ENCODE results near the gene CFAP77. TPM values are rescaled to one million over a fixed set of nuclear protein-coding genes. Genes with fewer than 3 reads are reported as not detected.

Gene CFAP77
- total and polyA plus RNA-seq, 4 donors: 0.38 TPM; not detected in 3

DNA sequence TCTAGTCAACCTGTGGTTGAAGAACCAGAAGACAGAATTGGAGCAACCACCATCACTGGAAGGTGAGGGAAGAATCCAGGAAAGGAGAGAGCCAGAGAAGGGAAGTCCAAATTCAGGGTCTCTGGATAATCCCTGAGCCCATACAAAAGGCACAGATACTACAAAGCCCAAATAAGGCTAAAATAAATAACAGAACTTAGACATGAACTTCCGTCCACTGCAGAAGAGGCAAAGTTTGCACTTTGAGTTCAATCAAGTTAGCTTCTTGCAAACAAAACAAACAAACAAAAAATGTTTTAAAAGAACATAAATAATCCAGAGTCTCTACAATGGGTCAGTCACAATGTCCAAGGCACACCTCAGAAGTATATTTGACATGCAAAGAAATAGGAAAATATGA lies 21.0 kb downstream of the CFAP77 start:
- ATAC-seq (ENCODE audit: low FRiP score) (no peak), DNase-seq (no peak)
- 28 to 41% methylated on average over 1 of the region's 1 CpG for WGBS, 2 donors
- no peak overlapping the region for H3K4me3 ChIP-seq (ENCODE audit: low read length in 2 of 2)
- intact Hi-C loops (cut with DNase I): no loop called here
- no peaks in the 10 kb centered on the region for H3K4me1 ChIP-seq (ENCODE audit: control insufficient read depth in 1 of 2, insufficient read depth in 2 of 2, low read length in 2 of 2)
- no peaks in the 10 kb centered on the region for H3K36me3 ChIP-seq (ENCODE audit: control insufficient read depth in 1 of 2, insufficient read depth in 2 of 2, low read length in 1 of 2)
- H3K9me3 ChIP-seq (ENCODE audit: control insufficient read depth, low read length): peaks cover 3% of the 10 kb centered on the region
- H3K27me3 ChIP-seq (ENCODE audit: control insufficient read depth in 1 of 2, insufficient read depth in 2 of 2, low read length in 1 of 2): peaks cover 0 to 2% of the 10 kb centered on the region in 2 donors
- no peak overlapping the region for H3K27ac ChIP-seq (ENCODE audit: low read depth in 1 of 2, low read length in 2 of 2)

GRCh38 chr9:132434881-132435280 lies 24.9 kb downstream of the CFAP77 start:
- Histone ChIP-seq H3K4me1 (ENCODE audit: control insufficient read depth in 1 of 2, insufficient read depth in 2 of 2, low read length in 2 of 2) (no peaks in the 10 kb centered on the region), H3K27ac (ENCODE audit: low read depth in 1 of 2, low read length in 2 of 2) (no peak overlapping the region), H3K27me3 (ENCODE audit: control insufficient read depth in 1 of 2, insufficient read depth in 2 of 2, low read length in 1 of 2) (no peaks in the 10 kb centered on the region), H3K36me3 (ENCODE audit: control insufficient read depth in 1 of 2, insufficient read depth in 2 of 2, low read length in 1 of 2) (no peaks in the 10 kb centered on the region), H3K4me3 (ENCODE audit: low read length in 2 of 2) (no peak overlapping the region), H3K9me3 (ENCODE audit: control insufficient read depth, low read length) (no peaks in the 10 kb centered on the region)
- DNase-seq (no peak), ATAC-seq (ENCODE audit: low FRiP score) (no peak)
- intact Hi-C loops (cut with DNase I): no loop called here
- 45 to 47% methylated on average over 10 of the region's 10 CpGs for WGBS, 2 donors

GRCh38 chr9:132439153-132439552 lies 29.1 kb downstream of the CFAP77 start:
- WGBS, 2 donors: 82 to 85% methylated on average over 4 of the region's 4 CpGs
- H3K27me3 ChIP-seq (ENCODE audit: control insufficient read depth in 1 of 2, insufficient read depth in 2 of 2, low read length in 1 of 2): no peaks in the 10 kb centered on the region
- H3K4me1 ChIP-seq (ENCODE audit: control insufficient read depth in 1 of 2, insufficient read depth in 2 of 2, low read length in 2 of 2): no peaks in the 10 kb centered on the region
- peak in 1 of 2 donors; percentile 24 for DNase-seq
- H3K9me3 ChIP-seq (ENCODE audit: control insufficient read depth, low read length): no peaks in the 10 kb centered on the region
- no peak overlapping the region for H3K4me3 ChIP-seq (ENCODE audit: low read length in 2 of 2)
- ATAC-seq (ENCODE audit: low FRiP score): no peak
- intact Hi-C loops (cut with DNase I): no loop called here
- H3K36me3 ChIP-seq (ENCODE audit: control insufficient read depth in 1 of 2, insufficient read depth in 2 of 2, low read length in 1 of 2): no peaks in the 10 kb centered on the region
- no peak overlapping the region for H3K27ac ChIP-seq (ENCODE audit: low read depth in 1 of 2, low read length in 2 of 2)

DNA sequence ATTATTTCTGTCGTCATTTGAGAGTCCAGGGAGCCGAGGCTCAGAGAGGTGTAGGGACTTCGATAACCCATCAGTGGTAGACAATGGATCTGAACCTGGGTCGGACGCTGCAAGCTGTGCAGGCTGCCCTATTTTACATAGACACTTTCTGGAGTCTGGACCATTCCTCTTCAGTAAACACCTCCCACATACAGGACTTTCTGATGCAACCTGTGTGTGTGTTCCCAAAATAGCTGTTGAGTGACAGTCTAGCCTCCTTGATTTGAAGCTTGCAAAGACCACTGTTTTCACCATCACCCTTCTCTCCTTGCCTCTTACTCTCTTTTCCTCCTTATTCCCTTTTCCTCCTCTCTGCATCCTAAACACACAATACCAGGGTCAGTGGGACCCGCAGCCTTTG lies 30.7 kb downstream of the CFAP77 start:
- no peak for ATAC-seq (ENCODE audit: low FRiP score)
- peak in 1 of 2 donors; percentile 11 for DNase-seq
- H3K27ac ChIP-seq (ENCODE audit: low read depth in 1 of 2, low read length in 2 of 2): no peak overlapping the region
- no peak overlapping the region for H3K4me3 ChIP-seq (ENCODE audit: low read length in 2 of 2)
- no peaks in the 10 kb centered on the region for H3K9me3 ChIP-seq (ENCODE audit: control insufficient read depth, low read length)
- intact Hi-C loops (cut with DNase I): no loop called here
- H3K4me1 ChIP-seq (ENCODE audit: control insufficient read depth in 1 of 2, insufficient read depth in 2 of 2, low read length in 2 of 2): no peaks in the 10 kb centered on the region
- 64 to 71% methylated on average over 6 of the region's 6 CpGs for WGBS, 2 donors
- no peaks in the 10 kb centered on the region for H3K36me3 ChIP-seq (ENCODE audit: control insufficient read depth in 1 of 2, insufficient read depth in 2 of 2, low read length in 1 of 2)
- no peaks in the 10 kb centered on the region for H3K27me3 ChIP-seq (ENCODE audit: control insufficient read depth in 1 of 2, insufficient read depth in 2 of 2, low read length in 1 of 2)

DNA sequence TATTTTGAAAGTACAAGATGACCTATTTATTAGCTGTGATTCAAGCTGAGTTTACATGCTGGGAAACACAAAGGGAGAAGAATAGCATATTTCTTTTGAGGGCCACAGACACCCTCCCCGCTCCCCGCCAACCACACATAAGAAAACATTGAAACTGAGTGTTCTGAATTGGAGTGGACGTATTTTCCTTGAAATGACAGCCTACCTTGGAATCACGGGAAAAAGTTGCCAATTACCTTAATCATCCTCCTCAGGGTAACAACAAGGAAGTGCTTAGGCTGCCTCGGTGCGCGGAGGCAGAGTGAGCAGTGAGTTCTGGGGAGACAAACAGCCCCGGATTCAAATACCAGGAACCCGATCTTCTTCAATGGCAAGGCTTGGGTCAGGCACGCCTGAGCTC lies 31.4 kb downstream of the CFAP77 start:
- 18 to 27% methylated on average over 10 of the region's 10 CpGs for WGBS, 2 donors
- Histone ChIP-seq H3K27me3 (ENCODE audit: control insufficient read depth in 1 of 2, insufficient read depth in 2 of 2, low read length in 1 of 2) (no peaks in the 10 kb centered on the region), H3K27ac (ENCODE audit: low read depth in 1 of 2, low read length in 2 of 2) (no peak overlapping the region), H3K4me1 (ENCODE audit: control insufficient read depth in 1 of 2, insufficient read depth in 2 of 2, low read length in 2 of 2) (no peaks in the 10 kb centered on the region), H3K9me3 (ENCODE audit: control insufficient read depth, low read length) (no peaks in the 10 kb centered on the region), H3K36me3 (ENCODE audit: control insufficient read depth in 1 of 2, insufficient read depth in 2 of 2, low read length in 1 of 2) (no peaks in the 10 kb centered on the region), H3K4me3 (ENCODE audit: low read length in 2 of 2) (no peak overlapping the region)
- DNase-seq (peak in 1 of 2 donors; percentile 43), ATAC-seq (ENCODE audit: low FRiP score) (no peak)
- intact Hi-C loops (cut with DNase I): no loop called here

GRCh38 chr9:132443951-132444607 lies 34.1 kb downstream of the CFAP77 start:
- peak in 1 of 2 donors; percentile 21 for DNase-seq
- 54 to 57% methylated on average over 10 of the region's 10 CpGs for WGBS, 2 donors

DNA sequence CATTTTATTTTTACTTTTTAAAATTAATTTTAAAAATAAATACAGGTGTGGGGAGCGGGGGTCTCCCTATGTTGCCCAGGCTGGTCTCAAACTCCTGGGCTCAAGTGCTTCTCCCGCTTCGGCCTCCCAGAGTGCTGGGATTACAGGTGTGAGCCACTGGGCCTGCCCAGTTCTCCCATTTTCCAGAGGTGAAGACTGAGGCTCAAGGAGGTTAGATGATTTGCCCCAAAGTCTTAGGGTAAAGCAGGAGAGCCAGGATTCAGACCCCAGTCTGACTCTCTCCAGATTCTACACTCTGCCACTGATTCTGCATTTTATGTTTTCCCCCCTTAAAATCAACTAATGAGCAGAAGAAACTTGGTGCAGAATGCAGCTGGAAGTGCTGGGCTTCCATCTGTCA lies 36.9 kb downstream of the CFAP77 start:
- 95 to 96% methylated on average over 3 of the region's 3 CpGs for WGBS, 2 donors

More at GRCh38 chr9:132443951-132444607, 34.1 kb downstream of the CFAP77 start:
- intact Hi-C loops (cut with DNase I): no loop called here
- Histone ChIP-seq H3K36me3 (ENCODE audit: control insufficient read depth in 1 of 2, insufficient read depth in 2 of 2, low read length in 1 of 2) (no peaks in the 10 kb centered on the region), H3K4me3 (ENCODE audit: low read length in 2 of 2) (no peak overlapping the region), H3K27ac (ENCODE audit: low read depth in 1 of 2, low read length in 2 of 2) (no peak overlapping the region), H3K4me1 (ENCODE audit: control insufficient read depth in 1 of 2, insufficient read depth in 2 of 2, low read length in 2 of 2) (no peaks in the 10 kb centered on the region), H3K27me3 (ENCODE audit: control insufficient read depth in 1 of 2, insufficient read depth in 2 of 2, low read length in 1 of 2) (no peaks in the 10 kb centered on the region), H3K9me3 (ENCODE audit: control insufficient read depth, low read length) (no peaks in the 10 kb centered on the region)
- no peak for ATAC-seq (ENCODE audit: low FRiP score)

GRCh38 chr9:132447346-132447745 lies 37.3 kb downstream of the CFAP77 start:
- H3K27ac ChIP-seq (ENCODE audit: low read depth in 1 of 2, low read length in 2 of 2): no peak overlapping the region
- no peaks in the 10 kb centered on the region for H3K36me3 ChIP-seq (ENCODE audit: control insufficient read depth in 1 of 2, insufficient read depth in 2 of 2, low read length in 1 of 2)
- H3K9me3 ChIP-seq (ENCODE audit: control insufficient read depth, low read length): no peaks in the 10 kb centered on the region
- no peaks in the 10 kb centered on the region for H3K27me3 ChIP-seq (ENCODE audit: control insufficient read depth in 1 of 2, insufficient read depth in 2 of 2, low read length in 1 of 2)
- H3K4me1 ChIP-seq (ENCODE audit: control insufficient read depth in 1 of 2, insufficient read depth in 2 of 2, low read length in 2 of 2): no peaks in the 10 kb centered on the region
- ATAC-seq (ENCODE audit: low FRiP score) (no peak), DNase-seq (peak in 1 of 2 donors; percentile 41)
- H3K4me3 ChIP-seq (ENCODE audit: low read length in 2 of 2): no peak overlapping the region
- intact Hi-C loops (cut with DNase I): no loop called here
- 43 to 47% methylated on average over 20 of the region's 20 CpGs for WGBS, 2 donors

More for the DNA sequence above, 36.9 kb downstream of the CFAP77 start:
- no peak overlapping the region for H3K27ac ChIP-seq (ENCODE audit: low read depth in 1 of 2, low read length in 2 of 2)
- DNase-seq: peak in 1 of 2 donors; percentile 28
- no peaks in the 10 kb centered on the region for H3K27me3 ChIP-seq (ENCODE audit: control insufficient read depth in 1 of 2, insufficient read depth in 2 of 2, low read length in 1 of 2)
- H3K4me3 ChIP-seq (ENCODE audit: low read length in 2 of 2): no peak overlapping the region
- H3K9me3 ChIP-seq (ENCODE audit: control insufficient read depth, low read length): no peaks in the 10 kb centered on the region
- ATAC-seq (ENCODE audit: low FRiP score): no peak
- H3K36me3 ChIP-seq (ENCODE audit: control insufficient read depth in 1 of 2, insufficient read depth in 2 of 2, low read length in 1 of 2): no peaks in the 10 kb centered on the region
- intact Hi-C loops (cut with DNase I): no loop called here
- no peaks in the 10 kb centered on the region for H3K4me1 ChIP-seq (ENCODE audit: control insufficient read depth in 1 of 2, insufficient read depth in 2 of 2, low read length in 2 of 2)

GRCh38 chr9:132447902-132448301 lies 37.9 kb downstream of the CFAP77 start:
- H3K27ac ChIP-seq (ENCODE audit: low read depth in 1 of 2, low read length in 2 of 2): no peak overlapping the region
- no peaks in the 10 kb centered on the region for H3K27me3 ChIP-seq (ENCODE audit: control insufficient read depth in 1 of 2, insufficient read depth in 2 of 2, low read length in 1 of 2)
- WGBS, 2 donors: 77 to 81% methylated on average over 4 of the region's 4 CpGs
- intact Hi-C loops (cut with DNase I): no loop called here
- H3K9me3 ChIP-seq (ENCODE audit: control insufficient read depth, low read length): no peaks in the 10 kb centered on the region
- H3K4me3 ChIP-seq (ENCODE audit: low read length in 2 of 2): no peak overlapping the region
- no peaks in the 10 kb centered on the region for H3K36me3 ChIP-seq (ENCODE audit: control insufficient read depth in 1 of 2, insufficient read depth in 2 of 2, low read length in 1 of 2)
- no peak for ATAC-seq (ENCODE audit: low FRiP score)
- no peaks in the 10 kb centered on the region for H3K4me1 ChIP-seq (ENCODE audit: control insufficient read depth in 1 of 2, insufficient read depth in 2 of 2, low read length in 2 of 2)
- peak in 1 of 2 donors; percentile 9 for DNase-seq
